HCT116 (cell line): ENCODE measurements around the gene ARID3A. TPM values are rescaled to one million over a fixed set of nuclear protein-coding genes. Genes with fewer than 3 reads are reported as not detected.

Experiments
- ATAC-seq: fragments of 200-7000 bp; cut with Tn5 transposase; 2 replicates; pipeline ENCODE4 v1.9.1; 2020; ENCODE audit warnings: mild to moderate bottlenecking, moderate library complexity
- BruUV-seq: library from RNA; stranded (reverse); fragments of 400-500 nt; replicated peaks from 2 replicates; lab custom pipeline; 2021; lab: Mats Ljungman, UMichigan
- CTCF ChIA-PET: fragments of 300-600 bp; sonication (Branson Sonifier 250); formaldehyde crosslinking; loops from one replicate; lab custom pipeline; 2021; ENCODE audit warnings: antibody characterized with exemption; lab: Charles Lee
- POLR2A ChIA-PET: fragments of 300-600, 350-600 bp; sonication (Branson Sonifier 250); formaldehyde crosslinking; loops from one replicate; lab custom pipeline; 2021; ENCODE audit warnings: antibody characterized with exemption; lab: Charles Lee
- RAD21 ChIA-PET, 2 experiments: fragments of 300-600 bp; sonication (Branson Sonifier 250); formaldehyde crosslinking; loops; one replicate each; lab custom pipeline; 2023; ENCODE audit warnings: low total read pairs in 2 of 2; ENCODE audit not compliant: uncharacterized antibody in 2 of 2, unreplicated experiment in 2 of 2, low non-redundant PET in 1 of 2; lab: Charles Lee
- DNase-seq: peaks from one replicate; pipeline ENCODE4 v3.0.0-alpha.2; 2010; ENCODE audit warnings: low read depth, low spot score
- H2AFZ ChIP-seq: fragments of 200-600 bp; shearing (Covaris generic), sonication (generic); 2 replicates; pipeline ENCODE4 v1.6.1; 2017; ENCODE audit warnings: low read depth, mixed run types, mixed read lengths, antibody characterized with exemption, low read length; ENCODE audit not compliant: poor library complexity, severe bottlenecking
- H3K27ac ChIP-seq: 2 replicates; pipeline ENCODE4 v1.5.1; 2012; ENCODE audit warnings: low read depth, low read length
- H3K27me3 ChIP-seq: fragments of 200-600 bp; sonication (generic); 2 replicates; pipeline ENCODE4 v1.6.1; 2016; ENCODE audit warnings: mixed run types, low read length, mixed read lengths; ENCODE audit not compliant: insufficient read depth
- H3K36me3 ChIP-seq, 2 experiments: fragments of 200-500 bp in 1 of 2; fragments of 200-600 bp in 1 of 2; sonication (Bioruptor generic) in 1 of 2; sonication (generic) in 1 of 2; 2 replicates each; pipeline versions ENCODE4 v1.5.1 to v1.6.1; 2014 to 2016; ENCODE audit warnings: low read length in 2 of 2, inconsistent platforms in 1 of 2, mixed read lengths in 1 of 2, mixed run types in 1 of 2; ENCODE audit not compliant: insufficient read depth in 2 of 2, control insufficient read depth in 1 of 2
- H3K4me1 ChIP-seq, 2 experiments: fragments of 200-600 bp in 1 of 2; sonication (generic) in 1 of 2; 2 replicates each; pipeline versions ENCODE4 v1.5.1 to v1.6.1; 2012 to 2017; ENCODE audit warnings: low read length in 2 of 2, inconsistent platforms in 1 of 2, mild to moderate bottlenecking in 1 of 2, mixed read lengths in 1 of 2, mixed run types in 1 of 2, moderate library complexity in 1 of 2; ENCODE audit not compliant: insufficient read depth in 2 of 2, control insufficient read depth in 1 of 2
- H3K4me2 ChIP-seq: fragments of 200-600 bp; sonication (generic); 2 replicates; pipeline ENCODE4 v1.6.1; 2017; ENCODE audit warnings: mixed run types, low read length, mixed read lengths
- H3K4me3 ChIP-seq, 2 experiments: fragments of 200-600 bp in 1 of 2; sonication (generic) in 1 of 2; replicated peaks in 1 of 2; 2 replicates each; pipeline ENCODE4 v1.5.1; 2011 to 2016; ENCODE audit warnings: low read length in 2 of 2, control low read depth in 1 of 2, low read depth in 1 of 2, mild to moderate bottlenecking in 1 of 2, mixed read lengths in 1 of 2, mixed run types in 1 of 2
- H3K79me2 ChIP-seq: fragments of 200-600 bp; sonication (generic); 2 replicates; pipeline ENCODE4 v1.6.1; 2017; ENCODE audit warnings: mild to moderate bottlenecking, mixed run types, low read length, moderate library complexity, mixed read lengths; ENCODE audit not compliant: insufficient read depth
- H3K9ac ChIP-seq: fragments of 200-600 bp; sonication (generic); 2 replicates; pipeline ENCODE4 v1.6.1; 2016; ENCODE audit warnings: low read length, mixed read lengths
- H3K9me2 ChIP-seq: fragments of 200-600 bp; sonication (generic), shearing (Covaris generic); 2 replicates; pipeline ENCODE4 v1.6.1; 2017; ENCODE audit warnings: mixed run types, mild to moderate bottlenecking, moderate library complexity; ENCODE audit not compliant: insufficient read depth
- H3K9me3 ChIP-seq, 2 experiments: fragments of 200-500 bp in 1 of 2; fragments of 200-600 bp in 1 of 2; sonication (Bioruptor generic) in 1 of 2; sonication (generic) in 1 of 2; 2 replicates each; pipeline ENCODE4 v1.6.1; 2014 to 2017; ENCODE audit warnings: low read length in 2 of 2, mixed read lengths in 2 of 2, inconsistent platforms in 1 of 2, low read depth in 1 of 2, mild to moderate bottlenecking in 1 of 2, mixed run types in 1 of 2, moderate library complexity in 1 of 2; ENCODE audit not compliant: control insufficient read depth in 1 of 2, insufficient read depth in 1 of 2
- H4K20me1 ChIP-seq: fragments of 200-600 bp; sonication (generic), shearing (Covaris generic); 2 replicates; pipeline ENCODE4 v1.6.1; 2017; ENCODE audit warnings: mixed run types, mild to moderate bottlenecking, moderate library complexity; ENCODE audit not compliant: insufficient read depth
- CBX3 ChIP-seq: IDR thresholded peaks from 2 replicates; pipeline ENCODE4 v1.6.1; 2012; ENCODE audit warnings: low read depth
- CEBPB ChIP-seq: IDR thresholded peaks from 2 replicates; pipeline ENCODE4 v1.6.1; 2012; ENCODE audit warnings: low read depth
- EZH2phosphoT487 ChIP-seq: fragments of 200-600 bp; IDR thresholded peaks from 2 replicates; pipeline ENCODE4 v1.6.1; 2018; ENCODE audit warnings: antibody characterized with exemption, borderline replicate concordance
- FOSL1 ChIP-seq: IDR thresholded peaks from 2 replicates; pipeline ENCODE4 v1.6.1; 2012; ENCODE audit warnings: low read depth
- JUND ChIP-seq: IDR thresholded peaks from 2 replicates; pipeline ENCODE4 v1.6.1; 2012
- POLR2A ChIP-seq: IDR thresholded peaks from 2 replicates; pipeline ENCODE4 v1.7.0; 2011; ENCODE audit warnings: borderline replicate concordance; ENCODE audit not compliant: insufficient read depth, insufficient read length; ENCODE audit errors: extremely low read depth
- POLR2AphosphoS5 ChIP-seq: IDR thresholded peaks from 2 replicates; pipeline ENCODE4 v1.6.1; 2011; ENCODE audit warnings: mild to moderate bottlenecking, low read depth, low read length, moderate library complexity
- RAD21 ChIP-seq: IDR thresholded peaks from 2 replicates; pipeline ENCODE4 v1.6.1; 2012; ENCODE audit warnings: low read depth, mild to moderate bottlenecking
- SP1 ChIP-seq: IDR thresholded peaks from 2 replicates; pipeline ENCODE4 v1.6.1; 2012; ENCODE audit warnings: low read depth
- SRF ChIP-seq: IDR thresholded peaks from 2 replicates; pipeline ENCODE4 v1.6.1; 2012; ENCODE audit warnings: low read depth
- YY1 ChIP-seq: IDR thresholded peaks from 2 replicates; pipeline ENCODE4 v1.6.1; 2011; ENCODE audit warnings: low read length, low read depth, moderate library complexity, mild to moderate bottlenecking; ENCODE audit not compliant: insufficient replicate concordance; ENCODE audit errors: extremely low read depth
- ZFX ChIP-seq: fragments of 450-650 bp; IDR thresholded peaks from 2 replicates; pipeline ENCODE4 v1.6.1; 2017
- intact Hi-C: fragments of 100-400 bp; cut with micrococcal nuclease; formaldehyde crosslinking; loops from 2 replicates; pipeline ENCODE4 v1.10.0; 2022
- total RNA-seq: library from RNA; stranded (reverse); gene quantifications from one replicate; pipeline ENCODE4 v1.2.1, GENCODE V29; 2021; ENCODE audit not compliant: unreplicated experiment
- TF ChIP-seq, protein P1 (sequence below), 3 experiments: fragments of 200-600 bp in 1 of 3; sonication (generic) in 1 of 3; IDR thresholded peaks in 2 of 3; conservative IDR thresholded peaks in 1 of 3; 2 replicates each; pipeline ENCODE4 v1.5.1; 2012 to 2017; ENCODE audit warnings: low read depth in 2 of 3, low read length in 2 of 3, antibody characterized with exemption in 1 of 3, borderline replicate concordance in 1 of 3, control low read depth in 1 of 3, mild to moderate bottlenecking in 1 of 3, mixed read lengths in 1 of 3, mixed run types in 1 of 3, moderate library complexity in 1 of 3; ENCODE audit not compliant: insufficient read depth in 1 of 3
- TF ChIP-seq, protein P2 (sequence below): IDR thresholded peaks from 2 replicates; pipeline ENCODE4 v1.6.1; 2012
- TF ChIP-seq, protein P3 (sequence below): IDR thresholded peaks from 2 replicates; pipeline ENCODE4 v1.6.1; 2012; ENCODE audit warnings: low read depth
- TF ChIP-seq, protein P4 (sequence below): IDR thresholded peaks from 2 replicates; pipeline ENCODE4 v1.6.1; 2012

Gene ARID3A
- total RNA-seq, 1 experiment from 2014 or later = 21.8 TPM

DNA sequence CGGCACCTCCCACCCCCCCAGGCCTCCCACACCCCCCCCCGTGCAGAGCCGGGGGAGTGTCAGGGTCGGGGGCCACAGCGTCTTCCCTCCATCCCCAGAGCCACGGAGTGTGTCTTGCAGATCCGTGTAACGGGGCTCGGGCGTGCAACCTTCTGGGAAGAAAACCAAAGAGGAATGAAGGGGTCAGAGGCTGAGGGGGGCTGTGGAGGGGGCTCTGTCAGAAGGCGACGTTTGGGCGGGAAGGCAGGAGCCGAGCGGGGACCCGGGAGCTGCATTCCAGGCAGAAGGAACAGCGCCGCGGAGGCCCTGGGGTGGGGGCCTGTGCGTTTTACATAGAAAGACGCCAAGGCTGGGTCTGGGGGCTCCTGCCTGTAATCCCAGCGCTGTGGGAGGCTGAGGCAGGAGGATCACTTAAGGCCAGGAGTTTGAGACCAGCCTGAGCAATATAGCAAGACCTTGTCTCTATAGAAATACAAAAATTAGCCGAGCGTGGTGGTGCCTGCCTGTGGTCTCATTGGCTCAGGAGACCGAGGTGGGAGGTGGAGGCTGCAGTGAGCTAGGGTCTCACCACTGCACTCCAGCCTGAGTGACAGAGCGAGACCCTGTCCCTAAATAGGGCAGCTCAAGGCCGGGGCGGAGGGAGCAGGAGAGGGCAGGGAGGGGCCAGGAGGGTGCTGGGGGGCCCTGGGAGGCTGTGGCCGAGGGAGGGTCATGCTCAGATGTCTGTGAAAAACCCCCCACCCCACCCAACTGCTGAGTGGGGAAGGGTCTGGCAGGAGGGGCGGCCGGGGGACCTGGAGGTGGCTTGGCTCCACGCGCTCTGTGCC lies 27.8 kb downstream of the ARID3A start:
- Histone ChIP-seq H3K9ac (peak overlapping the region; percentile 42), H3K4me1 (peaks cover 72 to 93% of the 10 kb centered on the region in 2 experiments), H3K27me3 (no peaks in the 10 kb centered on the region), H3K79me2 (peaks cover 18% of the 10 kb centered on the region), H4K20me1 (no peaks in the 10 kb centered on the region), H3K9me2 (no peaks in the 10 kb centered on the region), H3K27ac (no peak overlapping the region), H2AFZ (no peak overlapping the region), H3K4me3 (peak overlapping the region in 1 of 2 experiments; percentile 30; a peak in 1 of 4 replicates), H3K9me3 (no peaks in the 10 kb centered on the region), H3K36me3 (no peaks in the 10 kb centered on the region), H3K4me2 (peak overlapping the region; percentile 67)
- RAD21 ChIA-PET = no interaction called here
- intact Hi-C loops = no loop called here
- POLR2A ChIA-PET = no interaction called here
- ATAC-seq (no peak), DNase-seq (no peak)
- no TSS peak for BruUV-seq
- TF ChIP-seq YY1 = no peak
- no peak for TF ChIP-seq POLR2A
- TF ChIP-seq, protein P1, sequence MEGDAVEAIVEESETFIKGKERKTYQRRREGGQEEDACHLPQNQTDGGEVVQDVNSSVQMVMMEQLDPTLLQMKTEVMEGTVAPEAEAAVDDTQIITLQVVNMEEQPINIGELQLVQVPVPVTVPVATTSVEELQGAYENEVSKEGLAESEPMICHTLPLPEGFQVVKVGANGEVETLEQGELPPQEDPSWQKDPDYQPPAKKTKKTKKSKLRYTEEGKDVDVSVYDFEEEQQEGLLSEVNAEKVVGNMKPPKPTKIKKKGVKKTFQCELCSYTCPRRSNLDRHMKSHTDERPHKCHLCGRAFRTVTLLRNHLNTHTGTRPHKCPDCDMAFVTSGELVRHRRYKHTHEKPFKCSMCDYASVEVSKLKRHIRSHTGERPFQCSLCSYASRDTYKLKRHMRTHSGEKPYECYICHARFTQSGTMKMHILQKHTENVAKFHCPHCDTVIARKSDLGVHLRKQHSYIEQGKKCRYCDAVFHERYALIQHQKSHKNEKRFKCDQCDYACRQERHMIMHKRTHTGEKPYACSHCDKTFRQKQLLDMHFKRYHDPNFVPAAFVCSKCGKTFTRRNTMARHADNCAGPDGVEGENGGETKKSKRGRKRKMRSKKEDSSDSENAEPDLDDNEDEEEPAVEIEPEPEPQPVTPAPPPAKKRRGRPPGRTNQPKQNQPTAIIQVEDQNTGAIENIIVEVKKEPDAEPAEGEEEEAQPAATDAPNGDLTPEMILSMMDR (IDR thresholded peaks at IDR 0.05 in 2 of 3, conservative IDR thresholded peaks at IDR 0.05 in 1 of 3; ENCODE audit: borderline replicate concordance in 1 of 3, insufficient read depth in 1 of 3, low read depth in 2 of 3, low read length in 2 of 3) = no peak
- no peak for TF ChIP-seq FOSL1
- TF ChIP-seq EZH2phosphoT487 = no peak
- no peak for TF ChIP-seq CBX3
- no peak for TF ChIP-seq SRF
- TF ChIP-seq SP1 = no peak
- TF ChIP-seq, protein P2, sequence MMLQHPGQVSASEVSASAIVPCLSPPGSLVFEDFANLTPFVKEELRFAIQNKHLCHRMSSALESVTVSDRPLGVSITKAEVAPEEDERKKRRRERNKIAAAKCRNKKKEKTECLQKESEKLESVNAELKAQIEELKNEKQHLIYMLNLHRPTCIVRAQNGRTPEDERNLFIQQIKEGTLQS = no peak
- TF ChIP-seq JUND = no peak
- TF ChIP-seq ZFX = no peak
- TF ChIP-seq POLR2AphosphoS5 = no peak
- TF ChIP-seq RAD21 = no peak
- TF ChIP-seq, protein P3, sequence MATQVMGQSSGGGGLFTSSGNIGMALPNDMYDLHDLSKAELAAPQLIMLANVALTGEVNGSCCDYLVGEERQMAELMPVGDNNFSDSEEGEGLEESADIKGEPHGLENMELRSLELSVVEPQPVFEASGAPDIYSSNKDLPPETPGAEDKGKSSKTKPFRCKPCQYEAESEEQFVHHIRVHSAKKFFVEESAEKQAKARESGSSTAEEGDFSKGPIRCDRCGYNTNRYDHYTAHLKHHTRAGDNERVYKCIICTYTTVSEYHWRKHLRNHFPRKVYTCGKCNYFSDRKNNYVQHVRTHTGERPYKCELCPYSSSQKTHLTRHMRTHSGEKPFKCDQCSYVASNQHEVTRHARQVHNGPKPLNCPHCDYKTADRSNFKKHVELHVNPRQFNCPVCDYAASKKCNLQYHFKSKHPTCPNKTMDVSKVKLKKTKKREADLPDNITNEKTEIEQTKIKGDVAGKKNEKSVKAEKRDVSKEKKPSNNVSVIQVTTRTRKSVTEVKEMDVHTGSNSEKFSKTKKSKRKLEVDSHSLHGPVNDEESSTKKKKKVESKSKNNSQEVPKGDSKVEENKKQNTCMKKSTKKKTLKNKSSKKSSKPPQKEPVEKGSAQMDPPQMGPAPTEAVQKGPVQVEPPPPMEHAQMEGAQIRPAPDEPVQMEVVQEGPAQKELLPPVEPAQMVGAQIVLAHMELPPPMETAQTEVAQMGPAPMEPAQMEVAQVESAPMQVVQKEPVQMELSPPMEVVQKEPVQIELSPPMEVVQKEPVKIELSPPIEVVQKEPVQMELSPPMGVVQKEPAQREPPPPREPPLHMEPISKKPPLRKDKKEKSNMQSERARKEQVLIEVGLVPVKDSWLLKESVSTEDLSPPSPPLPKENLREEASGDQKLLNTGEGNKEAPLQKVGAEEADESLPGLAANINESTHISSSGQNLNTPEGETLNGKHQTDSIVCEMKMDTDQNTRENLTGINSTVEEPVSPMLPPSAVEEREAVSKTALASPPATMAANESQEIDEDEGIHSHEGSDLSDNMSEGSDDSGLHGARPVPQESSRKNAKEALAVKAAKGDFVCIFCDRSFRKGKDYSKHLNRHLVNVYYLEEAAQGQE = no peak
- TF ChIP-seq CEBPB = no peak
- TF ChIP-seq, protein P4, sequence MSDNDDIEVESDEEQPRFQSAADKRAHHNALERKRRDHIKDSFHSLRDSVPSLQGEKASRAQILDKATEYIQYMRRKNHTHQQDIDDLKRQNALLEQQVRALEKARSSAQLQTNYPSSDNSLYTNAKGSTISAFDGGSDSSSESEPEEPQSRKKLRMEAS = no peak
- CTCF ChIA-PET = no interaction called here
